T-helper 1 cell treated with Interleukin-12 subunit alpha and Interleukin-12 subunit beta and Interleukin-4 antibody, amounts not matched to agents 30 μg/mL and 1 μg/mL, for 36 hours (primary cell): ENCODE results near the gene TTLL8.

Source experiments
- H3K27ac Mint-ChIP-seq: one replicate; pipeline ENCODE4 v1.8.0; 2021; ENCODE audit warnings: mild to moderate bottlenecking, mixed read lengths
- H3K27me3 Mint-ChIP-seq: one replicate; pipeline ENCODE4 v1.8.0; 2021; ENCODE audit warnings: low read depth, mixed read lengths
- H3K36me3 Mint-ChIP-seq: one replicate; pipeline ENCODE4 v1.8.0; 2021; ENCODE audit warnings: low read depth, mixed read lengths
- H3K4me1 Mint-ChIP-seq: one replicate; pipeline ENCODE4 v1.8.0; 2021; ENCODE audit warnings: low read depth, mixed read lengths
- H3K4me3 Mint-ChIP-seq: one replicate; pipeline ENCODE4 v1.8.0; 2021; ENCODE audit warnings: mild to moderate bottlenecking, moderate library complexity, mixed read lengths
- H3K9me3 Mint-ChIP-seq: one replicate; pipeline ENCODE4 v1.8.0; 2021; ENCODE audit warnings: mixed read lengths

TTLL8 gene

DNA sequence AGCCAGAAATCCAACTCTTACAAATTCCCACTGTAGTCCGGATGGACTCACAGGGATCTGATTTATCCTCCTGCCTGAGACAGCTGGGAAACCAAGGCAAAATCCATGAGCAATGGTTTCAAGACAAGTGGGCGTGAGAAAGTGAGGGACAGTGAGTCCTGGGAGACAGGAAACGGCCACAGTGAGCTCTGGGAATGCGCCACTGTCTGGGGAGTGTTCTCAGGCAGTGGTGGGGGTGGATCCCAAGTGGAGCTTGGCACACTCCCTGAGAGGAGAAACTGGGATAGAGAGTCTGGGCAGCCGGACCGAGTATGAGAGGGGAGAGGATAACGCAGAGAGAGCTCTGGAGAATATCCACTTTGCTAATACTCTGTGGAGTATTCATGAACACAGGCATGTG lies 55.3 kb downstream of the TTLL8 start:
- peaks cover 3% of the 10 kb centered on the region for H3K4me1 Mint-ChIP-seq
- H3K27ac Mint-ChIP-seq, result no peak overlapping the region
- no peaks in the 10 kb centered on the region for H3K9me3 Mint-ChIP-seq
- peaks cover 8% of the 10 kb centered on the region for H3K27me3 Mint-ChIP-seq
- H3K4me3 Mint-ChIP-seq, result no peak overlapping the region
- H3K36me3 Mint-ChIP-seq, result no peaks in the 10 kb centered on the region

DNA sequence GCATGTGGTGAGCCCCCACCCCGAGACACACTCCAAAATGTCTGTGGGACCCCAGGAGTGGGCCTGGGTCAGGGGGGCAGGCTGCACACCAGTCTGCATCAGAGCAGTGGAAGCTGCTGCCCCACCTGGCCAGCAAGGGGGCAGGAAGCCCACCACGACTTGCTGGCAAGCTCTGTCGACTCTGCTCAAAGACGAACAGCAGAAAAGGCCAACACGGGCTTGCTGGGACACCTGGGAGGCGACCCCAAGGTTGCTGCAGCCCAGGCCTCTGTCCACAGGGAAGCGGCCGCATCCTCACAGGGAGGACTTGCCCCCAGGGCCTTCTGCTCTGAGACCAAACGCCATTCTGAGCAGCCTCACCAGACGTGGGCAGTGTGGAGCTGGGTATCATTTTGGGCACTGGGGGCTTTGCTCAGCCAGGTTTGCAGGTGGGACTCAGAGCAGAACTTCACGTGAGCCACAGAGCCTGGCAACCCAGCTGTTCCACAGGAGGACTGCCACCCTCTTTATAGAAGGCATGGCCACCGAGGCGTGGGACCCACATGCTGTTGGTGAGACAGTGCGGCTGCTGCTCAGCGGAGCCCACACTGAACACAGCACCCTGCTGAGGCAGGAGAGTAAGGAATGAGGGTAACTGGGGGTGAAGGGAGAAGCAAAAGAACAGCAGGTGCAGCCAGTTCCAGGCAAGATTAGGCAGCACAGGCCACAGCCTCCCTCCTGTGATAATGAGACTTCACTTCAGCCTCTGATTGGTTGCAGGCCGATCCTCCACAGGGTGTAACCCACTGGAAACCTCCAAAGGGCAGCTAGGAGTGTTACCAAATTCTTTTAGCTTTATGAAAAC lies 56.5 kb downstream of the TTLL8 start:
- Mint-ChIP-seq H3K27me3 (peaks cover 8% of the 10 kb centered on the region), H3K4me1 (peaks cover 3% of the 10 kb centered on the region), H3K9me3 (no peaks in the 10 kb centered on the region), H3K4me3 (no peak overlapping the region), H3K27ac (no peak overlapping the region), H3K36me3 (no peaks in the 10 kb centered on the region)

DNA sequence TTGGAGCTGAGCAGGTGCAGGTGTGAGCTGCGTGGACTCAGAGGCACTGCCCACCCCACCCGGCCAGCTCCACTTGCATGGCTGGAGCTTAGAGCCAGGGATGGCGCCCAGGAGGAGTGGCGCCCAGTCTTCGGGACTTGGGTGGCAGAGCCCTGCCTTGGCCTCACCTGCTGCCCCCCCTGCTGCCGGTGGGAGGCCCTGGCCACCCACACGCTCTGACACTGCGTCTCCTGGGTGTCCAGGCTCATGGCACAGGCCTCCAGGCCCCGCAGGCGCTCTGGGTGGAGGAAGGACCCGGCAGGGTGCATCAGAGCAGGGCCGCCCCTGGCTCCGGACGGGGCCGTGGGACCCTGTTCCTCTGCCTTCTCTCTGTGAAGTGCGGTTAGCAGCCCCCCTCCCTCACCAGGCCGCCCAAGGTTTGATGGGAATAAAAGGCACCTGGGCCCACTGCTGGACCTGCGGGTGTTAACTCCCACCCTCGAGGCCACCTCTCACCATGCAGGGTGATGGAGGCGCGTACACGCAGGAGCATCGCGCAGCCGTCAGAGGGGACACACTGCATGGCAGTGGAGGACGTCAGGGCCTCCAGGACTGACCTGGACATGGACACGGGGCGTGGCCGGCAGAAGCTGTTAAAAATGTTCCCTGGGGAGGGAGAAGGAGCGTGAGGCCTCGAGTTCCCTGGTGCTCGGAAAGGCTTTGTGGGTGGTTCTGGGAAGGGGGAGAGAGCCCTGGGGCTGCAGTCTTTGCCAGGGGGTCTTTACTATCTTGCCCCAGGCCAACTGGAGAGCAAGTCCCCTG lies 57.3 kb downstream of the TTLL8 start:
- H3K27ac Mint-ChIP-seq, result no peak overlapping the region

DNA sequence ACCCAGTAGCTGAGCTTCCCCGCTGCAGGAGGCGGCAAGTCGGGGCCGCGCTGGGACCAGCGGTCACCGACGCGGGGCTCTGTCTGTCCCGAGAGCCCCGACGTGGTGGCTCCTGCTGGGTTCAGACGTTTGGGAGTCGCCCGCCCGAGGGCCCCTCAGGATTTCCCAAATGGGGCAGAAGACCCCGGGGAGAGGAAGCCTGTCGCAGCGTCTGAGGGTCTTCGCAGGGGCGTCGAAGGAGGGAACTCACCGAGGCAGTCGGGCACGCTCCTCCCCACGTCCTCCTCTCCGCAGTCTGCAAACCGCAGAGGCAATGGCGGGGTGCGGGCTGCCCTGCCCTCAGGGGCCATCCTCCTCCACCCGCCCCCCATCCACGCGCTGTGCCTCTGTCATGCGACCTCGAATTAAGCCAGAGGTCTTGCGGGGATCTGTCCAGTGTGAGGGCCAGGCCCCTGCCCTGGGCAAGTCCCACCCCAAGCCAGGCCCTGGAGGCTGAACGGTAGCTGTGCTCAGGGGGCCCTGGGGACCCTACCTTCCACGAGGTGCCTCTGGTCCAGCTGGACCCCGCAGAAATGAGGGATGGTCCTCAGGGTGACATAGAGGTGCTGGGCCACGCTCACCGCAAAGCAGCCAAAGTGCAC lies 58.0 kb downstream of the TTLL8 start:
- Mint-ChIP-seq H3K4me1 (peaks cover 1% of the 10 kb centered on the region), H3K9me3 (no peaks in the 10 kb centered on the region), H3K27ac (no peak overlapping the region), H3K4me3 (no peak overlapping the region), H3K27me3 (peaks cover 6% of the 10 kb centered on the region), H3K36me3 (no peaks in the 10 kb centered on the region)

More for the DNA sequence above, 57.3 kb downstream of the TTLL8 start:
- H3K27me3 Mint-ChIP-seq, result peaks cover 8% of the 10 kb centered on the region
- H3K4me1 Mint-ChIP-seq, result peaks cover 3% of the 10 kb centered on the region
- no peaks in the 10 kb centered on the region for H3K36me3 Mint-ChIP-seq
- no peak overlapping the region for H3K4me3 Mint-ChIP-seq
- H3K9me3 Mint-ChIP-seq, result no peaks in the 10 kb centered on the region

DNA sequence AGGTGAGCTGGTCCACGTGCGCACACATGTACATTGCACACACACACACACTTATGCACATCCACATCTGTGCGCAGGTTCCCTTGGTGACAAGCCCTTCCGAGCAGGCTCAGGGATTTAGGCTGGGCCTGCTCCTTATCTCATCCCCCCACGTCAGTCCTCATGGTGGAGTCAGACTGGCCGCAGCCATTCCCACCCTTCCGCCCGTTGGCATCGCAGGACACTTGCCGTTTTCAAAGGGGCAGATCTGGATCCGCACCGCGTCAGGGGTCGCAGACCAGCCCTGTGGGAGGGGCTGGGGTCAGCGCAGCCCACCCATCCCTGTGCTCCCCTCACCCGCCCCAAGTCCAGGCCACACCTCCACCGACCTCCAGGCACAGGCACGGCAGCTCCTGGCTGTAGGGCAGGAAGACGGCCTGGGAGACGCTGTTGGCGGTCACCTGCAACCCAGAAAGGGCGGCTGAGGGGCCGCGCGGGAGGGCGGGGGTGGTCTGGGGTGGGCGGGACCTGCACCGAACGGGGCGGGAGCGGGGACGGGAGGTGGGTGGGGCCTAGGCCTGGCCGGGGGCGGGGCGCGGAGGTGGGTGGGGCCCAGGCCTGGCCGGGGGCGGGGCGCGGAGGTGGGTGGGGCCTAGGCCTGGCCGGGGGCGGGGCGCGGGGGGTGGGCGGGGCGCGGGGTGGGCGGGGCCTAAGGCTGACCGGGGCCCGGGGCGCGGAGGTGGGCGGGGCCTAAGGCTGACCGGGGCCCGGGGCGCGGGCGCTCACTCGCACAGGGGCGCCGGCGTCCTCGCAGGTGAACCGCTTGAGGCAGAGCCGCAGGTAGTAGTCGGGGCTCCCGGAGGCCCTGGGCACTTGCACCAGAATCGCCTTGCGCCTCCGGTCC lies 58.8 kb downstream of the TTLL8 start:
- H3K27ac Mint-ChIP-seq, result no peak overlapping the region
- H3K4me1 Mint-ChIP-seq, result no peaks in the 10 kb centered on the region
- H3K4me3 Mint-ChIP-seq, result no peak overlapping the region
- no peaks in the 10 kb centered on the region for H3K9me3 Mint-ChIP-seq
- no peaks in the 10 kb centered on the region for H3K36me3 Mint-ChIP-seq
- peaks cover 3% of the 10 kb centered on the region for H3K27me3 Mint-ChIP-seq

DNA sequence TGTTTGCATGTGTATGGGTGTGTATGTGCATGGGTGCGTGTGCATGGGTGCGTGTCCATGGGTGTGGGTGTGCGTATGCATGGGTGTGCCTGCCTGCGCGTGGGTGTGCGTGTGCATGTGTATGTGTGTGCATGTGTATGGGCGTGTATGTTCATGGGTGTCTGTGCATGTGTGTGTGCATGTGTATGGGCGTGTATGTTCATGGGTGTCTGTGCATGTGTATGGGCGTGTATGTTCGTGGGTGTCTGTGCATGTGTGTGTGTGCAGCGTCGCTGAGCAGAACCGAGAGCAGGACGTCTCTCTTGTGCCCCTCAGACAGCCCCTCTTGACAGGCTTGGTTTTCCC lies 59.4 kb downstream of the TTLL8 start:
- Mint-ChIP-seq H3K4me3 (no peak overlapping the region), H3K4me1 (no peaks in the 10 kb centered on the region), H3K36me3 (no peaks in the 10 kb centered on the region), H3K27me3 (peaks cover 2% of the 10 kb centered on the region), H3K9me3 (no peaks in the 10 kb centered on the region), H3K27ac (no peak overlapping the region)

DNA sequence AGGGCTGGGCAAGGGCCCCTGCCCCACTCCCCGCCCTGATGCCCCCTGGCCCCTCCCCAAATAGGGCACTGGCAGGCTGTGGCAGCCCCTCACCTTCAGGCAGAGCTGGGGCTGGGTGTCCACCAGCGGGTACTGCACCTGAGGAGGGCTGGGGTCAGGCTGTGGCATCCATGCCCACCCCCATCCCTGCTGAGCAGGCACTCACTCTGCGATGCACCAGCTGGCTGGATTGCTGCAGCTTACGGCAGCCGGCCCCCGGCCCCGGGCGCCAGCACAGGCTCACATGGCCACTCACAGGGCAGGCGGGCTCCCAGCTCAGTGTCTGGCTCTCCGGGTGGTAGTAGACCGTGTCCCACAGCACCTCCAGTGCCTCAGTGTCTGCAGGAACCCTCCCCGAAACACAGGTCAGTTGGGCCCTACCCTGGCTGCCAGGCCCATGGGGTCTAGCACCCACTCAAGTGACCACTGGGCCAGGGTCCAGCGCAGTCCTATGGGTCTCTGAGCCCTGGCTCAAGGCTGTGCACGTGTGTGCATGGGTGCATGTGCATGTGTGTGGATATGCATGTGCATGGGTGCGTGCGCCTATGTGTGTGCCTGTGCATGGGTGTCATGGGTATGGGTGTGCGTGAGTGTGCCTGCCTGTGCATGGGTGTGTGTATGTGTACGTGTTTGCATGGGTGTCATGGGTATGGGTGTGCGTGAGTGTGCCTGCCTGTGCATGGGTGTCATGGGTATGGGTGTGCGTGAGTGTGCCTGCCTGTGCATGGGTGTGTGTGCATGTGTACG lies 60.0 kb downstream of the TTLL8 start:
- Mint-ChIP-seq H3K4me3 (no peak overlapping the region), H3K27ac (no peak overlapping the region), H3K9me3 (no peaks in the 10 kb centered on the region), H3K36me3 (no peaks in the 10 kb centered on the region), H3K27me3 (no peaks in the 10 kb centered on the region), H3K4me1 (peaks cover 3% of the 10 kb centered on the region)

DNA sequence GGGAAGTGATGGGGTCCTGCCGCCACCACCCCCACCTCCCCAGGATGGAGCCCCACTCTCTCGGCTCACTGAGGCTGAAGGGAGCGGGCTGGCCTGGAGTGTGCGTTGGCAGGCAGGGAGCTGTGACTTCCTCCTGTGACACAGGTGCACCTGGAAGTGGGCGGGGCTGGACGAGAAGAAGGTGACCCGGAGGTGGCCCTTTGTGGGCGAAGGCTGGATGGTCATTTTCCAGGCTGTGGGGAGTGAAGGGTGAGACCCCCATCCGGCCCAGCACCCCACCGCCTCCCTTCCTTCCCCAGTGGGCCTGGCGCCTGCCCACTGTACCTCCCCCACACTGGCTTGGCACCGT lies 60.9 kb downstream of the TTLL8 start:
- H3K4me1 Mint-ChIP-seq, result peaks cover 3% of the 10 kb centered on the region
- no peak overlapping the region for H3K4me3 Mint-ChIP-seq
- H3K9me3 Mint-ChIP-seq, result no peaks in the 10 kb centered on the region
- H3K27ac Mint-ChIP-seq, result no peak overlapping the region
- H3K27me3 Mint-ChIP-seq, result no peaks in the 10 kb centered on the region
- H3K36me3 Mint-ChIP-seq, result no peaks in the 10 kb centered on the region

DNA sequence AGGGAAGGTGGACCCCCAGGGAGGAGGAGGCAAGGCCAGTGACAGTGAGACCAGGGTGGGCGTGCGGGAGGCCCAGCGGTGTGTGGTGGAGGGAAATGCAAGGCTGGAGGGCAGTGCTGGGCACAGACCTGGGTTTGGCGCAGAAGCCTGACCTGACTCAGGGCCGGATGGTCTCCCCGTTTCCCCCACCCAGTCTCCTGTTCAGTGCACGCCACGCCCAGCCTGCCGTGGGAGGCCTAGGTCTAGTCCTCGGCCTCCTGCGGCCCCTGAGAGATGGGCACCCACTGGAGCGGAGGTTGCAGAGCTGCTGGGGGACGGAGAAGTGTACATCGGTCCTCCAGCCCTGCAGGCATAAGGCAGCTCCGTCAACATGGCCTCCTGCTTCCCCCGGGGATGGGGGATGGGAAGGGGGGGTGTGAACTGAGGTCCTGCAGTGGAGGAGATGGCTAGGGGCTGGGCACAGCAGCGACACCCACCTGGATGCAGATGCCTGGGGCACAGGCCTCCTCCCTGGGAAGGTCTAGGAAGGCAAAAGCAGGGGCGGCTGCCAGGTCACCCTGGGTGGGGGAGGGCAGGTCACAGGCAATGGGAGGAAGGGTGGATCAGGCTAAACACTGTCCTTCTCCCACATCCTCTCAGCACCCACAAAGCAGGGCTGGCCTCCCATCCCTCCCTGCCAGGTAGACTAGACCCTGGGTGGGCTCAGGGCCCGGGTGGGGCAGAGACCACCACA lies 61.4 kb downstream of the TTLL8 start:
- H3K9me3 Mint-ChIP-seq, result no peaks in the 10 kb centered on the region
- H3K36me3 Mint-ChIP-seq, result no peaks in the 10 kb centered on the region
- no peak overlapping the region for H3K27ac Mint-ChIP-seq
- H3K4me1 Mint-ChIP-seq, result peaks cover 3% of the 10 kb centered on the region
- no peak overlapping the region for H3K4me3 Mint-ChIP-seq
- no peaks in the 10 kb centered on the region for H3K27me3 Mint-ChIP-seq

DNA sequence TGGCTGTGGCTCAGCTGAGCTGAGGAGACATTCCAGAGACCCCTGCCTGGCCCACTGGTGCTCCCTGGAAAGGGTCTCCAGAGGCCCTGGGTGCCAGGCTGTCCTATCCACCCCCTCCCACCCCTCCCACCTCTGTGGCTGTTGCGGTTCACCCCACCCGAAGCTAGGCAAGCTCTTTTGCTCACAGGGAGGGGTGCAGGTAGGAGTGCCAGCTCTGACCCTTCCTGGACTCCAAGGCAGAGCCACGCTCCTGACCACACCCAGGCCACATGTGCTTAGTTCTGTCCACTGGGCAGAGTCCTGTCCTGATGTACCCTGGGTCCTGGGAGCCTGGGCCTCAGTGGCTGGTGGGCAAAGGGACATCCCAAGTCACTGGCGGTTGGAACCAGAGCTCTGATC lies 62.0 kb downstream of the TTLL8 start:
- Mint-ChIP-seq H3K36me3 (no peaks in the 10 kb centered on the region), H3K4me1 (peaks cover 3% of the 10 kb centered on the region), H3K9me3 (peaks cover 2% of the 10 kb centered on the region), H3K27me3 (peaks cover 2% of the 10 kb centered on the region), H3K4me3 (no peak overlapping the region), H3K27ac (no peak overlapping the region)

DNA sequence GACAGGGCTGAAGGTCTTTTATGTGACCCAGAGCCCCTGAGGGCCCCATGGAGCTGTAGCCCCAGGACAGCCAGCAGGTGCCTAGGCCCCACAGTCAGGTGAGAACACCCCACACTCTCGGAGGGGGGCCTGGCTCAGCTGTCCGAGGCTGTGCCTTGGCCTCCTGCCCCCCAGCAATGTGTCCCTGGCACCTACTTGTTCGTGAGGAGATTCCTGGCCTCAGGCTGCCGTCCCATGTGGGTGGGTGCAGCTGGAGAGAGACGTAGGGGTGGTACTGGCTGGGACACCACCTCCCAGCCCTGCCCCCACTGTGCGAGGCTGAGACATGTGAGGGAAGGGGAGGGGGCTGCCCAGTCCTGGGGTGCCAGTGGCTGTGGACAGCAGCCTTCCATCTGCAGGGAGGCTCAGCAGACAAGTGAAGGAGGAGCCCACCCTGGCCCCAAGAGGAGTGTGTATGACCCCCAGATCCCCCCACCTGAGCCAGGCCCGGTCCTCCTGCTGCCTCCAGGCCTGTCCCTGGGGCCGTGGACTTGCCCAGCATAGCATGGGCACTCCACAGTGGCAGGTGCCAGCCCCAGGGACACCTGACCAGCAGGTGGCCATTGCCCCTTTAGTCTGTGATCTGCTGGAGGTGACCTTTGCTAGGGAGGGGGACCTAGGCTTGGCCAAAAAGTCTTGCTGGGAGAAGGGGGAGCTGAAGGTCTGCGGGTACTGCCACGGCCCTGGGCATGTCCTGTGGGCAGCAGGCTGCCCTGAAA lies 62.6 kb downstream of the TTLL8 start:
- no peaks in the 10 kb centered on the region for H3K36me3 Mint-ChIP-seq
- H3K4me3 Mint-ChIP-seq, result no peak overlapping the region
- peaks cover 3% of the 10 kb centered on the region for H3K4me1 Mint-ChIP-seq
- peaks cover 6% of the 10 kb centered on the region for H3K9me3 Mint-ChIP-seq
- H3K27me3 Mint-ChIP-seq, result peaks cover 5% of the 10 kb centered on the region
- H3K27ac Mint-ChIP-seq, result no peak overlapping the region

DNA sequence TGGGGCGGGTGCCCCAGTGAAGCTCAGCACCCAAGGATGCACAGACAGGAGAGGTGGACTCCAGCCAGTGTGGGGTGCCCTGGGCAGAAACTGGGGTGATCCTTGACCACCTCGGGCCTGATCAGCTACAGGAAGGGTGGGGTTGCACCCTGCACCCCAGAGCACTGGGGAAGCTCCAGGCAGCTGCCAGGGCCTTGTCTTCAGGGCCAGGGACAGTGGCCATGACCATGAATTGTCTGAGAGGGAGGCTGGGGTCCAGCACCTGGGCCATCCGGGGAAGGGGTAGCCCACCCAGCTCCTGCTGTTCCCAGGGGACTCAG lies 63.1 kb downstream of the TTLL8 start:
- peaks cover 6% of the 10 kb centered on the region for H3K9me3 Mint-ChIP-seq
- no peak overlapping the region for H3K27ac Mint-ChIP-seq
- peaks cover 3% of the 10 kb centered on the region for H3K4me1 Mint-ChIP-seq
- peaks cover 5% of the 10 kb centered on the region for H3K27me3 Mint-ChIP-seq
- no peak overlapping the region for H3K4me3 Mint-ChIP-seq
- H3K36me3 Mint-ChIP-seq, result no peaks in the 10 kb centered on the region
